Coronary artery (tissue), 2 donors: ENCODE measurements around the gene DGCR2.

Experiments used
- DNase-seq: peaks from one replicate; pipeline ENCODE4 v3.0.0-alpha.2; 2017; ENCODE audit warnings: low spot score
- H3K27ac ChIP-seq, 2 donors: fragments of 200-600 bp; sonication (generic); one replicate each; pipeline ENCODE4 v1.5.1; 2016 to 2019
- H3K4me3 ChIP-seq: fragments of 200-600 bp; sonication (generic); 2 replicates; pipeline ENCODE4 v1.5.1; 2016; ENCODE audit warnings: mild to moderate bottlenecking, moderate library complexity
- TF ChIP-seq, protein P1 (sequence below): fragments of 200-600 bp; sonication (generic); IDR thresholded peaks from one replicate; pipeline ENCODE4 v1.5.1; 2019; ENCODE audit warnings: antibody characterized with exemption

Gene DGCR2

DNA sequence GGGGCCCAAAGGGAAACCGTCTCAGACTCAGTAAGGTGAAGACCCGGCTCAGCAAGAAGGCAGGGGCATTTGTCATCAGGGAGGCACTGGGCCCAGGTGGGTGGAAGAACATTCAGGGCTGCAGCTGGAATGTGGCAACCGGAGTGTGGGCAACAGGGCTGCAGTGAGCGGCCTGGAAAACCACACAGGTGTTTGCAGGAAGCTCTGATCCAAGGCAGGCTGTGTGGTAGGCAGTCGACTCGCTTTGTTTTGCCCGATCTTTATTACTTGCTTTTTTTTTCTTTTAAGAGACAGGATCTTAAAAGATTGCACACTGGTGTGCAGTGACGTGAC, 82.8 kb downstream of the DGCR2 start:
- Histone ChIP-seq H3K27ac (no peak overlapping the region), H3K4me3 (no peak overlapping the region)
- peak; percentile 38 for DNase-seq
- TF ChIP-seq, protein P1, sequence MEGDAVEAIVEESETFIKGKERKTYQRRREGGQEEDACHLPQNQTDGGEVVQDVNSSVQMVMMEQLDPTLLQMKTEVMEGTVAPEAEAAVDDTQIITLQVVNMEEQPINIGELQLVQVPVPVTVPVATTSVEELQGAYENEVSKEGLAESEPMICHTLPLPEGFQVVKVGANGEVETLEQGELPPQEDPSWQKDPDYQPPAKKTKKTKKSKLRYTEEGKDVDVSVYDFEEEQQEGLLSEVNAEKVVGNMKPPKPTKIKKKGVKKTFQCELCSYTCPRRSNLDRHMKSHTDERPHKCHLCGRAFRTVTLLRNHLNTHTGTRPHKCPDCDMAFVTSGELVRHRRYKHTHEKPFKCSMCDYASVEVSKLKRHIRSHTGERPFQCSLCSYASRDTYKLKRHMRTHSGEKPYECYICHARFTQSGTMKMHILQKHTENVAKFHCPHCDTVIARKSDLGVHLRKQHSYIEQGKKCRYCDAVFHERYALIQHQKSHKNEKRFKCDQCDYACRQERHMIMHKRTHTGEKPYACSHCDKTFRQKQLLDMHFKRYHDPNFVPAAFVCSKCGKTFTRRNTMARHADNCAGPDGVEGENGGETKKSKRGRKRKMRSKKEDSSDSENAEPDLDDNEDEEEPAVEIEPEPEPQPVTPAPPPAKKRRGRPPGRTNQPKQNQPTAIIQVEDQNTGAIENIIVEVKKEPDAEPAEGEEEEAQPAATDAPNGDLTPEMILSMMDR: no peak

DNA sequence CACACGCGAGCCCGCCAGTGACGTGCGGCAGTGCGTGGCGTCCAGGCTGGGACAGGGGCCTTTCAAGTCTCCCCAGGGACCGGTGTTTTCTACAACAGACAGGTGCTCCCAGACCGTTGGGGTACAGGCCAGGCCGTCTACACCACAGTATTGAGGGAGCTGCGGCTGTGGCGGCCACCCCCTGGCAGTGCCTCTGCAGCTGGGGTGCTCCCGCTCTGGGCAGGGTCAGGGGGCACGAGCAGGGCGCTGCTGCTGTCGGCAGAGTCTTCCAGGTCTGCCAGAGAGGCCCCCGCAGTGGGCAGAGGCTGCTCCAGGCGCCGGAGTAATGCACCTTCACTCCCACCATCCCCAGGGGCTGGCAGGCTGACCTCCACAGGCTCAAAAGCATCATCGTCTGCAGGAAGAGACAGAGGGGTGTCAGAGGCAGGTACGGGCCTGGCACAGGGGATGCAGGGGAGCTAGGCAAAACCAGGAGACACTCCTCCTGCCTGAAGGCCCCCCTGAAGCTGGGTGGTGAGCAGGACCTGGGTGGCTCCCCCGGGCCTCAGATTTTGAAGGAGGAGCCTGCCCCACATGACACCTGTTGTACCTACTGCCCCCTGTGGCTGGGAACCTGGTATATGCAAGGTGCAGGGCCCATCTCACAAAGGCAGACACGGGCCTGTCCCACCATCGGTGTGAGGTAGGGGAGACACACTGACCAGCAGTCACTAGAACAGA, 83.3 kb downstream of the DGCR2 start:
- no peak for DNase-seq
- H3K4me3 ChIP-seq: no peak overlapping the region
- no peak overlapping the region for H3K27ac ChIP-seq
- TF ChIP-seq, protein P1: no peak

GRCh38 chr22:19038164-19038546, 84.1 kb downstream of the DGCR2 start:
- no peak overlapping the region for H3K27ac ChIP-seq
- H3K4me3 ChIP-seq: no peak overlapping the region
- TF ChIP-seq, protein P1: no peak
- DNase-seq: no peak

GRCh38 chr22:19037282-19038163, 84.7 kb downstream of the DGCR2 start:
- TF ChIP-seq, protein P1: no peak
- Histone ChIP-seq H3K27ac (no peak overlapping the region), H3K4me3 (no peak overlapping the region)
- DNase-seq: no peak

GRCh38 chr22:19036523-19037273, 85.5 kb downstream of the DGCR2 start:
- no peak for DNase-seq
- TF ChIP-seq, protein P1: no peak
- H3K4me3 ChIP-seq: no peak overlapping the region
- H3K27ac ChIP-seq: no peak overlapping the region

GRCh38 chr22:19036229-19036522, 86.0 kb downstream of the DGCR2 start:
- TF ChIP-seq, protein P1: no peak
- DNase-seq: no peak
- H3K4me3 ChIP-seq: no peak overlapping the region
- H3K27ac ChIP-seq: no peak overlapping the region
